Hematopoietic multipotent progenitor cell (in vitro differentiated cells): ENCODE data around the gene TM9SF4. TPM values are rescaled to one million over a fixed set of nuclear protein-coding genes. Genes with fewer than 3 reads are reported as not detected.
"Not testable (repeated sequence)": the region's sequence is repeated elsewhere in the genome, so short reads cannot be mapped to it uniquely, and the experiment has no call there.

Experiments used
- DNase-seq, 3 donors: peaks; one replicate each; pipeline ENCODE4 v3.0.0-alpha.2; 2011 to 2015; ENCODE audit warnings: low read depth in 2 of 3, low spot score in 2 of 3
- total RNA-seq: library from RNA; depleted of rRNA; stranded (reverse); fragments of >200 nt; gene quantifications from one replicate; pipeline ENCODE4 v1.2.3, GENCODE V29; 2012

Gene TM9SF4
- total RNA-seq, 1 donor: 32.0 TPM

GRCh38 chr20:32188376-32189122 lies 79.0 kb downstream of the TM9SF4 start:
- no peak for DNase-seq

DNA sequence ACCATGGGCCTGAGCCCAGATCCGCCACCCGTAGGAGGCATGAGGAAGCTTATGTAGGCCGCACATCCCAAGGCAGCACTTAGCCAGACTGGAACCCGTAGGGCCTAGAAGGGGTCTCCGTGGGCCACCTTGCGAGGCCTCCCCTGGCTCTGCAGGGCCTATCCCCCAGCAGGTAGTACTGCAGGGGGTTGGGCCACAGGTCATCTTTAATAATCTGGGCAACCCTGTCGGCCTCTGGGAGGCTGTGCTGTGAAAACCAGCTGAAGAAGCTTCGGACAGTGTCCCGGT lies 79.6 kb downstream of the TM9SF4 start:
- no peak for DNase-seq

- peak in 2 of 3 donors; percentile 56 to 57 for DNase-seq
Observed at GRCh38 chr20:32189691-32190615, 80.4 kb downstream of the TM9SF4 start.

GRCh38 chr20:32190616-32191415 lies 81.3 kb downstream of the TM9SF4 start:
- DNase-seq: no peak

- no peak for DNase-seq
Observed at GRCh38 chr20:32191422-32191821, 81.9 kb downstream of the TM9SF4 start.

DNA sequence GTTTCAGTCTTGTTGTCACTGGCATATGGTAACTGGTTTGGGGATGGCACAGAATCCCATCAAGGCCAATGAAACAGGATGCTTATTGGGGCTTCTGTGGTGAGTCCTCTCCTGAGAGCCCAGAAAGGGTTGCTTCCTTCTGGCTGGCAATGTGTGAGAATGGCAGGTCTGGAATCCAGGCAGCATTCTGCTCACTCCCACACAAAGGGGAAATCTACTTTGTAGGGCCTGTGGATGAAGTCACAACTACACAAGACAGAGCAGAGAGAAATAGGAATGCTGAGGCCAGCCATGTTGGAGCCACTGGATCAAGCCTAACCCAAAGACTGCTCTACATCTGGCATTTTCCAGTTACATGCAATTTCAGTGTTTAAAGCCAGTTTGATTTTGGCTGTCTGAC lies 82.4 kb downstream of the TM9SF4 start:
- DNase-seq: no peak

- no peak for DNase-seq
Observed at GRCh38 chr20:32192698-32193097, 83.2 kb downstream of the TM9SF4 start.

- not testable (repeated sequence) for DNase-seq
Observed at GRCh38 chr20:32193336-32193735, 83.8 kb downstream of the TM9SF4 start.

GRCh38 chr20:32193996-32194395 lies 84.5 kb downstream of the TM9SF4 start:
- no peak for DNase-seq

DNA sequence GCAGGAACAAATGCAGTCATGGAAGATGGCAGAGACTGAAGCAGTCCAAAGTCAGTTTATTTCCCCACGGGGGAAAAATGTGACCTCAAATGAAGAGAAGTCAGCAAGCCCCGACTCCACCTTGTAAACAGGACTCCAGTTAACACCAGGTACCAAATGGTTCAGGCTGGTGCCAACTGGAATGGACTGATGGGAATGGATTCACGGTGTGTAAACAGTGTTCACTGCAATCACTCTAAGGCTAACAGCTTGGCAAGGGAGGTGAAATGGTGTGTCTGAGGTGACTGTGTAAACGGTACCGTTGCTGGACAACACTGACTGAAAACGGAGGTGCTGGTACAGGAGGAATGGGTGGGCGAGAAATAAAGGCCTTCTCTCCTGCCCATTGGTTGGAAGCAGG lies 86.1 kb downstream of the TM9SF4 start:
- DNase-seq: no peak

- DNase-seq: not testable (repeated sequence)
Observed at GRCh38 chr20:32196613-32197012, 87.1 kb downstream of the TM9SF4 start.

GRCh38 chr20:32197136-32197535 lies 87.6 kb downstream of the TM9SF4 start:
- DNase-seq: not testable (repeated sequence)

DNA sequence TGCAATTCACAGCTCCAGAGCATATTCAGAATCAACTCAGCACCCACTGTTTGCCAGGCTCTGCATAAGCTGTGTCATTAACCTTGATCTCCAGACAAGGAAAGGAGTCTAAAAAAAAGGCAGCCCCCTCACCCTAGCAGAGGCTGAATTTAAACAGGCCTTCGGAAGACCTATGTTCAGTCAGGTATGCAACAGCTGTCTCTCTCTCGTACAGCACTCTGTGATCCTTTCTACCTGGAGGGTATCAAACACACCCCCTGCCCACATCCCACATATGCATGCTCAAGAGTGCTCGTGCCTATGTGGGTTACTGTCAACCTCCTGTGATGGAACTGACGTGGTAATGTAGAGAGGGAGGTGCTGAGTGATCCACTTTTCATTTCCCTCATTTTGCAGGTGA lies 89.5 kb downstream of the TM9SF4 start:
- no peak for DNase-seq

- no peak for DNase-seq
Observed at GRCh38 chr20:32201296-32201976, 91.9 kb downstream of the TM9SF4 start.

DNA sequence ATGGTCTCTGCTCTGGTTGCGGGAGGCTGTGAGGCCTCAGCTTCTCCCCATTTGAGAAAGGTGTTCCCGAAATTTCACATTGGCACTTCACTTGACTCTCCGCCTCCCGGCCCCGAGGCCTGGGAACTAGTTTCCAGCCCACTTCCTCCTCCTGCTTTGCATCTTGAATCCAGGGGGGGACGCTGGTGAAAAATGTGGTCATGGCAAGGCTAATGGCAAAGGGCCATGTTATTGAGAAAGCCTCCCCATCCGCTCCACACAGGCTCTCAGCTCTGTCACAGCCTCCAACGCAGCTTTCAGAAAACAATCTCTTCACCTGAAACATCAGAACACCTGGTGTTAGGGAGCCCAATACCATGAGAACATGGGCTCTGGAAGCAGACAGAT lies 92.5 kb downstream of the TM9SF4 start:
- DNase-seq: no peak

GRCh38 chr20:32203356-32204204 lies 94.1 kb downstream of the TM9SF4 start:
- DNase-seq: no peak

GRCh38 chr20:32204205-32205109 lies 94.9 kb downstream of the TM9SF4 start:
- DNase-seq: no peak

DNA sequence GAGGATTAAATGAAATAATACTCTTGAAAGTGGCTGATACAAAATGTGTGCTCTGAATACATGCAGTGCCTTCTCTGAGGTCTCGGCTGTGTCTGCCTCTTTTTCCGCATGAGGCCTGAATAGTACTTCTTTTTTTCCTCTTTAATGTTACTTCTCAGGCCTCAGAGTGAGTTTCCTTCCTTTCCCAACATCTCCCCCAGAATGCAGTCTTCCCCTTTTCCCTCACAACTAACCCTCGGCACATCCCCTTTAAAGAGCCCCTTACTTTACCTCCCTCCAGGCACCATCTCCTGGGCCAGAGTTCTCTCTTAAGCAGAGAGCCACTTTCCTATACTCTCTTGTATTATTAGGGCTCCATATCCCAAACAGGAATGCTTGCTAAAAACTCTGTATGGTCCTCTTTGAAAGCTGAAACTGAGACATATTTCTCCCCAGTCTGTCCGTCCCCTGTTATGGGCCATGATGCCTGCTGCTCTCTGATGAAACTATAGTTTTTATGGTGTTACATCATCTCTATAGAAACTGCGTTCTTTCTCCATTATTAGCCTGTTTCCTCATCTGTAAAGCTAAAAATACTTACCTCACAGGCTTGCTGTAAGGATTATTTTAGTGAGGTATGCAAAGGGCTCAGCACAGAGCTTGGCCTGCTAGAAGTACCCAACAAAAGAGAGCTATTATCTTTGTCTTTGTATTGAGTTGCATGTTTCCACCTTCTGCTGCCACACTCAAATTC lies 95.8 kb downstream of the TM9SF4 start:
- no peak for DNase-seq
